PC-9 (cell line): Measurements from ENCODE around the gene C19orf44. TPM values are rescaled to one million over a fixed set of nuclear protein-coding genes. Genes with fewer than 3 reads are reported as not detected.

Experiments used
- BruUV-seq: library from RNA; stranded (reverse); fragments of 400-500 nt; replicated peaks from 2 replicates; lab custom pipeline; 2021; lab: Mats Ljungman, UMichigan
- CTCF ChIA-PET: fragments of 300-600 bp; sonication (Branson Sonifier 250); formaldehyde crosslinking; loops from one replicate; lab custom pipeline; 2022; ENCODE audit warnings: antibody characterized with exemption; lab: Charles Lee
- POLR2A ChIA-PET: fragments of 300-600 bp; sonication (Branson Sonifier 250); formaldehyde crosslinking; loops from one replicate; lab custom pipeline; 2022; ENCODE audit warnings: antibody characterized with exemption; ENCODE audit not compliant: unreplicated experiment; lab: Charles Lee
- DNase-seq, 2 experiments: peaks; one replicate each; pipeline versions ENCODE4 v3.0.0 to v3.0.0-alpha.2; 2015 to 2022; ENCODE audit warnings: mixed read lengths in 1 of 2
- H2AFZ ChIP-seq: fragments of 200-600 bp; sonication (generic); 2 replicates; pipeline ENCODE4 v1.8.1; 2017; ENCODE audit warnings: antibody characterized with exemption
- H3F3A ChIP-seq: fragments of 200-600 bp; sonication (generic); 2 replicates; pipeline ENCODE4 v1.8.1; 2017; ENCODE audit warnings: antibody characterized with exemption, mild to moderate bottlenecking, low read depth; ENCODE audit not compliant: insufficient read depth
- H3K27ac ChIP-seq: fragments of 200-600 bp; sonication (generic); 2 replicates; pipeline ENCODE4 v1.6.1; 2016; ENCODE audit warnings: mixed run types
- H3K27me3 ChIP-seq: fragments of 200-600 bp; sonication (generic); 2 replicates; pipeline ENCODE4 v1.6.1; 2016; ENCODE audit warnings: low read depth, mixed run types; ENCODE audit not compliant: insufficient read depth
- H3K36me3 ChIP-seq: fragments of 200-600 bp; sonication (generic); 2 replicates; pipeline ENCODE4 v1.6.1; 2016; ENCODE audit warnings: low read depth, mixed run types
- H3K4me1 ChIP-seq: fragments of 200-600 bp; sonication (generic); replicated peaks from 2 replicates; pipeline ENCODE4 v1.6.1; 2016; ENCODE audit warnings: mixed run types; ENCODE audit not compliant: insufficient read depth
- H3K4me2 ChIP-seq: fragments of 200-600 bp; sonication (generic); 2 replicates; pipeline ENCODE4 v1.6.1; 2017; ENCODE audit warnings: mixed run types
- H3K4me3 ChIP-seq: fragments of 200-600 bp; sonication (generic); 2 replicates; pipeline ENCODE4 v1.6.1; 2016; ENCODE audit warnings: mixed run types
- H3K79me2 ChIP-seq: fragments of 200-600 bp; sonication (generic); 2 replicates; pipeline ENCODE4 v1.6.1; 2017; ENCODE audit warnings: low read depth, mixed run types
- H3K9me2 ChIP-seq: fragments of 200-600 bp; sonication (generic); 2 replicates; pipeline ENCODE4 v1.8.1; 2017; ENCODE audit warnings: mild to moderate bottlenecking; ENCODE audit not compliant: insufficient read depth
- H3K9me3 ChIP-seq: fragments of 200-600 bp; sonication (generic); 2 replicates; pipeline ENCODE4 v1.8.1; 2016; ENCODE audit warnings: low read depth; ENCODE audit not compliant: insufficient read depth
- H4K20me1 ChIP-seq: fragments of 200-600 bp; sonication (generic); 2 replicates; pipeline ENCODE4 v1.8.1; 2017; ENCODE audit not compliant: insufficient read depth
- CTCF ChIP-seq: fragments of 200-600 bp; sonication (generic); conservative IDR thresholded peaks from 2 replicates; pipeline ENCODE4 v1.6.1; 2017; ENCODE audit warnings: mixed run types, antibody characterized with exemption, mild to moderate bottlenecking, moderate library complexity
- EZH2 ChIP-seq: fragments of 200-600 bp; sonication (generic); IDR thresholded peaks from 2 replicates; pipeline ENCODE4 v1.8.0; 2017; ENCODE audit warnings: antibody characterized with exemption, low read depth
- intact Hi-C: fragments of 100-400 bp; cut with micrococcal nuclease; formaldehyde crosslinking; loops from one replicate; pipeline ENCODE4 v1.10.0; 2022; ENCODE audit not compliant: unreplicated experiment
- total RNA-seq: library from RNA; stranded (reverse); gene quantifications from 2 replicates; pipeline ENCODE4 v1.2.3, GENCODE V29; 2021

The C19orf44 gene
- total RNA-seq, 1 experiment from 2014 or later, result 6.7 TPM

GRCh38 chr19:16520074-16520973, 24.1 kb downstream of the C19orf44 start:
- DNase-seq, result no peak
- H3K4me1 ChIP-seq, result no peaks in the 10 kb centered on the region
- intact Hi-C loops, result no loop called here
- CTCF ChIA-PET, result no interaction called here
- BruUV-seq, result no TSS peak
- H3K27me3 ChIP-seq, result no peaks in the 10 kb centered on the region
- peaks cover 45% of the 10 kb centered on the region for H3F3A ChIP-seq
- peaks cover 69% of the 10 kb centered on the region for H4K20me1 ChIP-seq
- no peaks in the 10 kb centered on the region for H3K79me2 ChIP-seq
- H3K4me2 ChIP-seq, result no peak overlapping the region
- H3K36me3 ChIP-seq, result peaks cover 17% of the 10 kb centered on the region; the same call in 1 of the 2 replicates
- H3K9me2 ChIP-seq, result no peaks in the 10 kb centered on the region
- no peak overlapping the region for H3K27ac ChIP-seq
- POLR2A ChIA-PET, result no interaction called here
- TF ChIP-seq CTCF (no peak), EZH2 (no peak)
- no peak overlapping the region for H3K4me3 ChIP-seq
- no peaks in the 10 kb centered on the region for H3K9me3 ChIP-seq
- no peak overlapping the region for H2AFZ ChIP-seq

- no peak overlapping the region for H3K4me2 ChIP-seq
- H3K27me3 ChIP-seq, result no peaks in the 10 kb centered on the region
- H3K27ac ChIP-seq, result no peak overlapping the region
- no peaks in the 10 kb centered on the region for H3K79me2 ChIP-seq
- ChIA-PET CTCF (no interaction called here), POLR2A (no interaction called here)
- H2AFZ ChIP-seq, result no peak overlapping the region
- H3K4me1 ChIP-seq, result no peaks in the 10 kb centered on the region
- no peak for DNase-seq
- BruUV-seq, result no TSS peak
- H3K9me3 ChIP-seq, result no peaks in the 10 kb centered on the region
- no peak overlapping the region for H3K4me3 ChIP-seq
- H4K20me1 ChIP-seq, result peaks cover 70% of the 10 kb centered on the region
- intact Hi-C loops, result no loop called here
- peaks cover 17% of the 10 kb centered on the region; the same call in 1 of the 2 replicates for H3K36me3 ChIP-seq
- TF ChIP-seq CTCF, result no peak
- H3K9me2 ChIP-seq, result no peaks in the 10 kb centered on the region
- H3F3A ChIP-seq, result peaks cover 41% of the 10 kb centered on the region
Measured at GRCh38 chr19:16520986-16521624, 24.9 kb downstream of the C19orf44 start.

GRCh38 chr19:16521715-16522289, 25.6 kb downstream of the C19orf44 start:
- H3K4me3 ChIP-seq, result no peak overlapping the region
- H3K9me3 ChIP-seq, result no peaks in the 10 kb centered on the region
- intact Hi-C loops, result no loop called here
- no TSS peak for BruUV-seq
- H4K20me1 ChIP-seq, result peaks cover 73% of the 10 kb centered on the region
- no peaks in the 10 kb centered on the region for H3K9me2 ChIP-seq
- peaks cover 17% of the 10 kb centered on the region; the same call in 1 of the 2 replicates for H3K36me3 ChIP-seq
- no peaks in the 10 kb centered on the region for H3K4me1 ChIP-seq
- peaks cover 35% of the 10 kb centered on the region for H3F3A ChIP-seq
- no peak overlapping the region for H3K27ac ChIP-seq
- H3K79me2 ChIP-seq, result no peaks in the 10 kb centered on the region
- H2AFZ ChIP-seq, result no peak overlapping the region
- no peak for TF ChIP-seq CTCF
- no peak for TF ChIP-seq EZH2
- H3K4me2 ChIP-seq, result no peak overlapping the region
- no peak for DNase-seq
- CTCF ChIA-PET, result no interaction called here
- POLR2A ChIA-PET, result no interaction called here
- no peaks in the 10 kb centered on the region for H3K27me3 ChIP-seq
